ENCODE data around the gene PSMB11. TPM values are rescaled to one million over a fixed set of nuclear protein-coding genes. Genes with fewer than 3 reads are reported as not detected.

PSMB11 gene
- total RNA-seq, 1 experiment from 2014 or later: not detected

GRCh38 chr14:23006188-23006534, 35.9 kb upstream of the PSMB11 start:
- Histone ChIP-seq H4K5ac (ENCODE audit: insufficient read length, low read depth, low read length) (no peak overlapping the region), H3K9ac (ENCODE audit: extremely low read depth, insufficient read length, low read length) (peak overlapping the region; percentile 91), H4K91ac (ENCODE audit: insufficient read length, low read depth, low read length) (no peak overlapping the region), H3K23ac (ENCODE audit: insufficient read length, low read depth, low read length) (no peak overlapping the region), H3K27ac (ENCODE audit: insufficient read length, low read depth, low read length) (no peak overlapping the region), H3K18ac (ENCODE audit: insufficient read length, low read depth, low read length) (no peak overlapping the region), H2BK12ac (ENCODE audit: insufficient read length, low read depth, low read length) (no peak overlapping the region), H3K56ac (ENCODE audit: insufficient read length, low read depth, low read length) (no peak overlapping the region), H2BK15ac (ENCODE audit: low read depth, low read length) (no peak overlapping the region), H3K14ac (ENCODE audit: insufficient read depth, low read length) (no peak overlapping the region), H3K9me3 (ENCODE audit: control insufficient read depth, low read depth, low read length) (no peaks in the 10 kb centered on the region), H2BK120ac (ENCODE audit: low read depth, low read length, poor library complexity, severe bottlenecking) (no peak overlapping the region), H2AK5ac (ENCODE audit: insufficient read length, low read length) (no peak overlapping the region), H3K79me1 (ENCODE audit: insufficient read depth, low read depth, low read length, poor library complexity, severe bottlenecking) (no peaks in the 10 kb centered on the region), H4K8ac (replicated peaks; ENCODE audit: insufficient read length, low read depth, low read length) (no peak overlapping the region), H2AFZ (ENCODE audit: low read length) (no peak overlapping the region), H3K23me2 (ENCODE audit: insufficient read length, low read depth, low read length, poor library complexity, severe bottlenecking) (no peaks in the 10 kb centered on the region), H3K4me2 (ENCODE audit: insufficient read depth, insufficient read length, low read length) (peak overlapping the region; percentile 49), H3T11ph (ENCODE audit: low read length) (no peak overlapping the region), H2BK5ac (ENCODE audit: insufficient read length, low read length) (no peak overlapping the region), H3K79me2 (ENCODE audit: insufficient read depth, low read length) (no peaks in the 10 kb centered on the region), H3K27me3 (ENCODE audit: insufficient read depth, low read length) (no peaks in the 10 kb centered on the region), H3K4me1 (ENCODE audit: insufficient read depth, low read length) (peaks cover 5% of the 10 kb centered on the region; the same call in 1 of the 2 replicates), H2BK20ac (ENCODE audit: low read depth, low read length, poor library complexity, severe bottlenecking) (no peak overlapping the region), H3K4ac (ENCODE audit: low read depth, low read length) (no peak overlapping the region), H4K20me1 (ENCODE audit: control insufficient read depth, insufficient read depth, insufficient read length) (no peaks in the 10 kb centered on the region)
- WGBS (ENCODE audit: extremely low coverage, insufficient read length, low lambda C conversion rate): no CpG with 5 or more reads among the region's 5 CpGs
- Mint-ChIP-seq H3K9me3 (peaks cover 0 to 6% of the 10 kb centered on the region in 2 experiments; a peak in 3 of 5 replicates), H3K27ac (peak overlapping the region; percentile 94 to 97 (median 95); a peak in 4 of 7 replicates), H3K36me3 (ENCODE audit: insufficient read depth in 1 of 3, low read depth in 3 of 3) (peaks cover 0 to 9% (median 4%) of the 10 kb centered on the region in 3 experiments; a peak in 3 of 7 replicates), H3K27me3 (ENCODE audit: low read depth) (no peaks in the 10 kb centered on the region), H3K4me3 (peak overlapping the region; percentile 88 to 90), H3K4me1 (peaks cover 17 to 37% of the 10 kb centered on the region in 2 experiments)
- no peak for TF ChIP-seq CTCF (conservative IDR thresholded peaks at IDR 0.05)
- no peak for DNase-seq
